ENCODE results near the gene SAMD4B.
A peak's percentile ranks its signal among the peaks of the same experiment; 100 is the strongest.

SAMD4B gene

DNA sequence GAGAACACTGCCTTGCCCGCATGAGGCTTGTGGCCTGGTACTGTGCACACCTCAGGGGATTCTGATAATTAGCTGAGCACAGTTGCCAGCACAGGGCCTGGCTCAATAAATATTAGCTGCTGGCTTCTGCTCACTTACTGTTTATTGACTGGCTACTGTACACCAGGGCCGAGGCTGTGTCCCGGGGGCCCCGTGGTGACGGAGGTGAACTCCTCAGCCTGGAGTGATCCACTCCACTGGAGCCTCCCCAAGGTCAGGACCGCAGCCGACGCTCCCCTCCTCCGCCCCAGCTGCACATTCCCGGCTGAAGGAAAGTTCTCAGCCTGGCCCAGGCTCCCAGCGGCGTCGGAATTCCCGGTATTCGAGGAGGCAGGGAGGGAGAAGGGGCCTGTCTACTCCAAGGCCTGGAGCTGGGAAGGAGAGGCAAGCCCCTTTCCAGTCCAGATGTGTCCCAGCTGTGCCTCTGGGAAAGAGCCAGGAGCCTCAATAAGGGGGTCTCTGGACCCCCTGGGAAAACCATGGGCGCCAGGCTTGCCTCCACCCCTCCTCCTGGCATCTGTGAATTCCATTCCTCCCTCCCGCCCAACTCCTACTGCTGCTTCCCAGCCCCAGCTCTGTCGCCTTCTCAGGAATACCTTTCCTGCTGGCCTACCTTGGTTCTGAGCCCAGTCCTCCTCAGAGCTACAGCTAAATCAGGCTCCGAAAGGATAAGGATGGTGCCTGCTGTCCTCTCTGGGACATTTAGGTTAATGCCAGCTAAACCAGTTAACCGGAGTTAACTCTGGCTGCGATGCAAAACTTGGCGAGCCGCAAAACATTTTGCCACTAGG lies 86.3 kb downstream of the SAMD4B start:
- no peak for DNase-seq

- DNase-seq, result peak; percentile 100
Observed at GRCh38 chr19:39430675-39431593, 88.7 kb downstream of the SAMD4B start.

DNA sequence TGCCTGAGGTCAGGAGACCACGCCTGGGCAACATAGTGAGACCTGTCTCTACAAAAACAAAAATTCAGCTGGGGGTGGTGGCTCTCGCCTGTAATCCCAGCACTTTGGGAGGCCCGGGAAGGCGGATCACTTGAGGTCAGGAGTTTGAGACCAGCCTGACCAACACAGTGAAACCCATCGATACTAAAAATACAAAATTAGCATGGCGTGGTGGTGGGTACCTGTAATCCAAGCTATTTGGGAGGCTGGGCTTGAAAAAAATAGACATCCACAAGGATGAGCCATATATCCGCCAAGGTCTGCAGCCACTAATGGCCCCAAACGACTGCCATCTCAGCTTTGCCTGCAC lies 90.4 kb downstream of the SAMD4B start:
- peak; percentile 66 for DNase-seq

DNA sequence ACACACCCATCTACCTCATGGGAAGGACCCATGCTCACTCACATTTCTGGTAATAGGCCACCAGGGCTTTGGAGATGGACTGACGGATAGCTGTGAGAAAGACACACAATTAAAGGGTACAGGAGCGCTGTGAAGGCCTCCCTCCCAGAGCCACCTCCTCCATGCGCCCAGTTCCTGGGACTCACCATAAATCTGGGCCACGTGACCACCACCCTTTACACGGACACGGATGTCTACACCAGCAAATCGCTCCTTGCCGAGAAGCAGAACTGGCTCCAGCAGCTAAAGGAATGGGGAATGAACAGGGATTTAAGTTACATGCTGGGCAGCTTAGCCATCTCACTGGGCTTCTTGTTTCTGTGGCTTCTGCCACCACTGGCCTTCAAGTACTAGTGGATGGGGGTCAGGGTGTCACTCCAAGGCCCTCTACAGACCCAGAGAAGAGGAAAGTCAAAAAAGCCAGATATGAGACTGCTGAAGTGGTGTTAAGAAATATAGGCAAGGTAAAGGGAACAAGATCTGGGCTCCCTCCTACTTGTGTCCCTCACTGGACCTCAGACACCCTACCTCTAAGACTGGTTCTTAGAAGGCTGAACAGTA lies 91.4 kb downstream of the SAMD4B start:
- DNase-seq, result no peak

- no peak for DNase-seq
Observed at GRCh38 chr19:39434123-39435076, 92.2 kb downstream of the SAMD4B start.

Measured in DMS53 (cell line).